Endothelial cell of umbilical vein (primary cell): ENCODE results near the gene AGMO. TPM values are rescaled to one million over a fixed set of nuclear protein-coding genes. Genes with fewer than 3 reads are reported as not detected.

Experiments used
- BruUV-seq: library from RNA; stranded (reverse); fragments of 400-500 nt; replicated peaks from 2 replicates; lab custom pipeline; 2021; lab: Mats Ljungman, UMichigan
- CTCF ChIA-PET: fragments of 300-600, 350-600 bp; sonication (Branson Sonifier 250); formaldehyde crosslinking; loops from one replicate; lab custom pipeline; 2021; ENCODE audit warnings: antibody characterized with exemption, inconsistent platforms; lab: Charles Lee
- POLR2A ChIA-PET: fragments of 300-600, 350-600 bp; sonication (Branson Sonifier 250); formaldehyde crosslinking; loops from one replicate; lab custom pipeline; 2021; ENCODE audit warnings: antibody characterized with exemption, inconsistent platforms; lab: Charles Lee
- DNase-seq: peaks from one replicate; pipeline ENCODE4 v3.0.0-alpha.2; 2011; ENCODE audit warnings: low read depth, low spot score
- FAIRE-seq: peaks from 2 replicates; lab custom pipeline; 2011; peaks lifted over from hg19 to GRCh38; lab: Jason Lieb, UNC
- H2AFZ ChIP-seq: 2 replicates; pipeline ENCODE4 v1.6.0; 2012; ENCODE audit warnings: low read depth, low read length, control low read depth, inconsistent platforms
- H3K27ac ChIP-seq: 2 replicates; pipeline ENCODE4 v1.5.1; 2011; ENCODE audit warnings: low read depth, mild to moderate bottlenecking, control low read depth, low read length, moderate library complexity; ENCODE audit not compliant: insufficient read depth
- H3K27me3 ChIP-seq, 2 experiments: 2 replicates each; pipeline versions ENCODE4 v1.6.0 to v1.6.1; 2011; ENCODE audit warnings: low read length in 2 of 2, mixed read lengths in 1 of 2; ENCODE audit not compliant: control insufficient read depth in 2 of 2, insufficient read depth in 2 of 2
- H3K36me3 ChIP-seq, 2 experiments: 2 replicates in 1 of 2; 3 replicates in 1 of 2; pipeline ENCODE4 v1.5.1; 2011; ENCODE audit warnings: low read length in 2 of 2, mild to moderate bottlenecking in 1 of 2, moderate library complexity in 1 of 2; ENCODE audit not compliant: control insufficient read depth in 2 of 2, insufficient read depth in 2 of 2; ENCODE audit errors: extremely low read depth in 1 of 2
- H3K4me1 ChIP-seq: 3 replicates; pipeline ENCODE4 v1.5.1; 2011; ENCODE audit warnings: mild to moderate bottlenecking, low read length; ENCODE audit not compliant: control insufficient read depth, insufficient read depth; ENCODE audit errors: extremely low read depth
- H3K4me2 ChIP-seq: 2 replicates; pipeline ENCODE4 v1.6.1; 2011; ENCODE audit warnings: low read length, control low read depth, mixed read lengths; ENCODE audit not compliant: insufficient read depth
- H3K4me3 ChIP-seq, 3 experiments: fragments of 200-600 bp in 1 of 3; sonication (generic), shearing (Covaris generic) in 1 of 3; replicated peaks in 1 of 3; 2 replicates each; pipeline ENCODE4 v1.5.1; 2011 to 2016; ENCODE audit warnings: control low read depth in 3 of 3, low read length in 3 of 3, mild to moderate bottlenecking in 2 of 3, inconsistent platforms in 1 of 3, low read depth in 1 of 3, moderate library complexity in 1 of 3; ENCODE audit not compliant: insufficient read depth in 1 of 3
- H3K79me2 ChIP-seq: 2 replicates; pipeline ENCODE4 v1.6.0; 2012; ENCODE audit warnings: low read length, inconsistent platforms; ENCODE audit not compliant: control insufficient read depth, insufficient read depth
- H3K9ac ChIP-seq: replicated peaks from 2 replicates; pipeline ENCODE3; 2011; ENCODE audit warnings: low read length, control low read depth; ENCODE audit not compliant: insufficient read depth; ENCODE audit errors: extremely low read depth
- H3K9me1 ChIP-seq: replicated peaks from 3 replicates; pipeline ENCODE4 v1.6.0; 2011; ENCODE audit warnings: mild to moderate bottlenecking, low read length; ENCODE audit not compliant: control insufficient read depth, insufficient read depth; ENCODE audit errors: extremely low read depth
- H3K9me3 ChIP-seq: replicated peaks from 2 replicates; pipeline ENCODE4 v1.5.1; 2012; ENCODE audit warnings: low read length, inconsistent platforms; ENCODE audit not compliant: control insufficient read depth, insufficient read depth
- H4K20me1 ChIP-seq: replicated peaks from 2 replicates; pipeline ENCODE3; 2011; ENCODE audit warnings: mild to moderate bottlenecking, low read length; ENCODE audit not compliant: control insufficient read depth, insufficient read depth; ENCODE audit errors: extremely low read depth
- CTCF ChIP-seq, 2 donors: IDR thresholded peaks; 1 replicate in 1 of 2; 2 replicates in 1 of 2; pipeline ENCODE4 v1.5.1; 2011; ENCODE audit warnings: low read length in 2 of 2, mild to moderate bottlenecking in 2 of 2, moderate library complexity in 2 of 2, control low read depth in 1 of 2, inconsistent platforms in 1 of 2, low read depth in 1 of 2; ENCODE audit not compliant: insufficient read depth in 1 of 2; ENCODE audit errors: extremely low read depth in 1 of 2
- EZH2 ChIP-seq: IDR thresholded peaks from 2 replicates; pipeline ENCODE4 v1.6.1; 2012; ENCODE audit warnings: borderline replicate concordance, low read depth, mild to moderate bottlenecking, moderate library complexity, low read length, inconsistent platforms; ENCODE audit not compliant: severe bottlenecking
- FOS ChIP-seq: IDR thresholded peaks from 2 replicates; pipeline ENCODE4 v1.6.1; 2011; ENCODE audit warnings: mild to moderate bottlenecking, low read length, moderate library complexity, borderline replicate concordance; ENCODE audit not compliant: insufficient read depth
- GATA2 ChIP-seq: IDR thresholded peaks from 2 replicates; pipeline ENCODE4 v1.7.0; 2011; ENCODE audit warnings: low read depth, mild to moderate bottlenecking, moderate library complexity, mixed read lengths, low read length; ENCODE audit not compliant: insufficient read length, insufficient read depth
- JUN ChIP-seq: IDR thresholded peaks from 2 replicates; pipeline ENCODE4 v1.6.1; 2011; ENCODE audit warnings: borderline replicate concordance, low read depth; ENCODE audit not compliant: insufficient read length, insufficient read depth
- MAX ChIP-seq: IDR thresholded peaks from 2 replicates; pipeline ENCODE4 v1.6.1; 2011; ENCODE audit not compliant: insufficient read depth, insufficient read length
- MYC ChIP-seq: IDR thresholded peaks from one replicate; pipeline ENCODE4 v1.6.1; 2011; ENCODE audit warnings: mild to moderate bottlenecking, low read depth, low read length
- dilution Hi-C: fragments of 300-500 bp; cut with MboI; formaldehyde crosslinking; loops from one replicate; pipeline ENCODE4 v1.15.0; 2019; ENCODE audit warnings: low sequenced_read_pairs; ENCODE audit not compliant: extremely low pct_ligation_motif_present
- intact Hi-C: fragments of 100-400 bp; cut with micrococcal nuclease; formaldehyde crosslinking; loops from one replicate; pipeline ENCODE4 v1.10.0; 2022
- polyA plus RNA-seq, 4 experiments: library from polyadenylated mRNA; depleted of rRNA in 3 of 4; stranded (reverse) in 3 of 4; unstranded in 1 of 4; fragments of >200 nt; gene quantifications; 2 replicates each; pipeline versions ENCODE4 v1.2.1 to v1.2.3, GENCODE V29; 2011 to 2012; ENCODE audit warnings: missing spikeins in 1 of 4
- total RNA-seq: library from RNA; stranded (reverse); gene quantifications from 2 replicates; pipeline ENCODE4 v1.2.3, GENCODE V29; 2021

Gene AGMO
- total and polyA plus RNA-seq, 2 donors (not counting 3 experiments of a cell fraction or from before 2014, with no cell fraction given): 0.23 to 0.40 TPM

- no peak for DNase-seq
- no peak for FAIRE-seq
- POLR2A ChIA-PET: no interaction called here
- Histone ChIP-seq H3K36me3 (no peaks in the 10 kb centered on the region), H3K9ac (no peak overlapping the region), H4K20me1 (no peaks in the 10 kb centered on the region), H3K9me1 (no peaks in the 10 kb centered on the region), H2AFZ (no peak overlapping the region), H3K4me3 (no peak overlapping the region), H3K4me2 (no peak overlapping the region), H3K79me2 (no peaks in the 10 kb centered on the region), H3K27ac (no peak overlapping the region), H3K9me3 (no peaks in the 10 kb centered on the region), H3K4me1 (no peaks in the 10 kb centered on the region), H3K27me3 (no peaks in the 10 kb centered on the region)
- BruUV-seq: no TSS peak
- CTCF ChIA-PET: interaction anchor here (2.5 kb wide), 1 partner anchor 388 kb away, joined by 14 read pairs; no protein-coding TSS in a partner anchor
- intact Hi-C loops: no loop called here
- dilution Hi-C loops: no loop called here
- TF ChIP-seq MYC: no peak
- TF ChIP-seq JUN: no peak
- no peak for TF ChIP-seq FOS
- TF ChIP-seq CTCF (IDR thresholded peaks at IDR 0.05; ENCODE audit: extremely low read depth in 1 of 2, insufficient read depth in 1 of 2, low read depth in 1 of 2, low read length in 2 of 2): no peak
- no peak for TF ChIP-seq GATA2
- TF ChIP-seq EZH2: no peak
- TF ChIP-seq MAX: no peak
These were observed 228.9 kb downstream of the AGMO start for GRCh38 chr7:15332956-15333355.
